Hepatic stellate cell (primary cell): ENCODE measurements around the gene DDAH2.
A peak's percentile ranks its signal among the peaks of the same experiment; 100 is the strongest.

ENCODE experiments used
- DNase-seq: peaks from one replicate; pipeline ENCODE4 v3.0.0; 2011; ENCODE audit warnings: low spot score

DDAH2 gene

GRCh38 chr6:31689249-31690110 lies 39.6 kb downstream of the DDAH2 start:
- no peak for DNase-seq

DNA sequence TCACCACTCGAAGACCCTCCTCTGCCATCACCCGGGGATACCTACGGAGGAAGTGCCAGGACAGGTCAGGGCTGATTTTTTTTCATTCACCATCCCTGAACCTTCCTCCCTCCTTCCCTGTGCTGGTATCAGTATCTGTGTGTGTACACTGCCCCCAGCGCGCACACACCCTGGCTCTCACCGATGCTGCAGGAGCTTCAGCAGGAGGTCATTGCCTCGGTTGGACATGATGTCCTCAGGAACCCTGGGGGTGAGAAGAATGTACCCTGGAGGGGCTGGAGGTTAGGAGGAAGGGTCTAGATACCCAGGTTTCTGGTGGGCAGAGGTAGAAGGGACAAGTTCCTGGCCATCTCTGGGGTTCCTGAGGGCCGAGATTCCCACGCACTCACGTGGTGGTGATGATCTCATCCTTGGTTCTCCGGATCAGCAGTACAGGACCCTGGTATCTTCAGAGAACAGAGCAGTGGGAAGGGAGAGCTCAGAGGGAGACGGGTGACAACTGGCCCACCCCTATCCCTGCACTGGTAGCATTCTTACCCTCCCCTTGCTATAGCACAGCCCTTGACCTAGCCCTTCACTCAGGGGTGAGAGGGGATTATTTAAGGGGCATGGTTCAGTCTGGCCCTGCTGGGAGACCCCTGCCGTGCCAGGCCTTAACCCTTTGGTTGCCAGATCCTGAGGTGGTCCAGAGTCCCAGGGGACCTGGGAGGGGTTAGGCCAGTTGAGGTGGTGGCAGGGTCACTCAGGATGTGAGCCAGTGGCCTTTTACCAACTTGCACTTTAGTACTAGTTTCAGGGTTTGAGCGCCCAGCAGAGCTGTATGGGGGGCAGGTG lies 41.0 kb downstream of the DDAH2 start:
- DNase-seq, result no peak

DNA sequence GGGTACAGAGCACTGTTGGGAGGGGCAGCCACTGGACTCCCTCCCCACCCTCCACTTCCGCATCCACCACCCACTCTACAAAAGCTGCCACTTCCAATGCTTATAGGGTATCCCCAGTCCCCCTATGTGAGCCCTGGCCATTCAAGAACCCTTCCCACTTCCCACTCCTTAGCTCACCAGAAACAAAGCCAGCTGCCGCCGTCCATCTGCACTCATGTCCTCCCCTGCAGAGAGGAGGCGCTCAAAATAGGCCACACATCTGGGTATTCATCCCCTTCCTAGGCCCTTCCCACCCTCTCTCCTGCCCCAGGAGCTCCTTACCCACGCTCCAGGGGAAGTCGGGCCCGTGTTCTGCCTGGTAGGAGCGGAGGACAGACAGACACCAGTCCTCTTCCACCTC lies 41.8 kb downstream of the DDAH2 start:
- no peak for DNase-seq

GRCh38 chr6:31686483-31686882 lies 42.6 kb downstream of the DDAH2 start:
- no peak for DNase-seq

GRCh38 chr6:31683591-31683990 lies 45.5 kb downstream of the DDAH2 start:
- no peak for DNase-seq

DNA sequence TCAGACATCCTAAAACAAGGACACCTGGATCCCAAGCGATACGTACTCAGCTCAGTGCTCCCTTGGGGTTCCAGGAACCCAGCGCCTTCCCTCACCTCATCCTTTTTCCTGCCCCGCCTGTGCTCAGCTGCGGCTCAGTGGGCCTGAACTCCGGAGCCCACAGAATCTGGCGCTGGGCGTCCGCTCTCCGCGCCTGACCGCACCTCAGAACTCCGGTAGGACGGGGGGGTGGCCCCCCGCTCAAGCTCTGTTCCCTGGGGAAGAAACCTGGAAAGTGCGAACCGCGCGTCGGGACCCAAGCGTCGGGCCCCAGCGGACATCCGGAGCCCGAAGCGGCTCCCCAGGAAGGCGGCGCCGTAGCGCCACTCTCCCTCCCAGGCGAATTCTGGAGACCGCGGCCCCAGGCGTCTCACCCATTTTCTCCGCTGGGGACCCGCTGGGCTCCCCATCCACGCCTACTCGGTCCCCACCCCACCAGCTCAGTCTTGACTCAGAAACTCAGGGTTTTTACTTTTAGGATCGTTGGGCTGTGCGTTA lies 47.9 kb downstream of the DDAH2 start:
- DNase-seq, result peak; percentile 74

- DNase-seq, result peak; percentile 84
Observed at GRCh38 chr6:31680226-31681134, 48.6 kb downstream of the DDAH2 start, which contains the start of gene LY6G5C. Gene LY6G5C, minus strand, starts transcription at chr6:31681067. Its CDS starts 694 bp downstream, at chr6:31680373.

DNA sequence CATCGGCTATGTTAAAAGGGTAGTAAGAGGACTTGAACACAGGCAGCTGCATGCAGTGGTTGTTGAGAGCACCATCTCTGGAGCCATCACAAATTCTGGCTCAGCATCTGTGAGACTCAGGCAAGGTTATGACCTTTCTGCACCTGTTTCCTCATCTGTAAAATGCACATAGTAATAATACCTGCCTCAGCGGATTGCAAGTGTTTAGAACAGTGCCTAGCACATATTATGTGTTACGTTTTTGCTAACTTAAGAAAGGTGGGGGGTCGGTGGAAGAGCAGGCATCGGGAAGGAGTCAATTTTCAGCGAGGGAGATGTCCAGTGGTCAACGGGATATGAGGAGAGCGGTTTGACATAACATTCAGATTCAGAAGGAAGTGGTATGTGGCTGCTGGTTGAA lies 51.1 kb downstream of the DDAH2 start:
- DNase-seq, result no peak
